Cerebellar cortex (tissue), 1 donor: Measurements from ENCODE around the gene RAB21.
A peak's percentile ranks its signal among the peaks of the same experiment; 100 is the strongest.
"Not testable (repeated sequence)": the region's sequence is repeated elsewhere in the genome, so short reads cannot be mapped to it uniquely, and the experiment has no call there.

ENCODE experiments used
- DNase-seq: peaks from one replicate; pipeline ENCODE4 v3.0.0-alpha.2; 2015; ENCODE audit warnings: low spot score

RAB21 gene

DNA sequence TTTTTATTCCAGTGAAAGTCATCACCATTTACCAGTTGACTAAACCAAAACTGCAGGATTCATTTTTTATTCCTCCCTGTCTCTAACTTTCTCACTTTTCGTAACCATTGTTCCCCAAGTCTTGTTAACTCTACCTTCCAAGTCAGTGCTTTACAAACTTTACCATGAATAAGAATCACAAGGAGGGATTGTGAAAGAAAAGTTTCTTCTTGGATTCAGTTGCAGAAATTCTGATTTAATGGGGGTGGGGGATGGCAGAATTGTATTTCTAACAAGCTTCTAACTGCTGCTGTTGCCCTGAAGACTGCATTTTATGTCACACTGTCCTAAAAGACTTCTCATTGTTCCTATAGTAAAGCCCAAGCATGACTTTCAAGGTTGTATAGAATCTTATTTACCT lies 5.0 kb upstream of the RAB21 start:
- DNase-seq, result no peak

DNA sequence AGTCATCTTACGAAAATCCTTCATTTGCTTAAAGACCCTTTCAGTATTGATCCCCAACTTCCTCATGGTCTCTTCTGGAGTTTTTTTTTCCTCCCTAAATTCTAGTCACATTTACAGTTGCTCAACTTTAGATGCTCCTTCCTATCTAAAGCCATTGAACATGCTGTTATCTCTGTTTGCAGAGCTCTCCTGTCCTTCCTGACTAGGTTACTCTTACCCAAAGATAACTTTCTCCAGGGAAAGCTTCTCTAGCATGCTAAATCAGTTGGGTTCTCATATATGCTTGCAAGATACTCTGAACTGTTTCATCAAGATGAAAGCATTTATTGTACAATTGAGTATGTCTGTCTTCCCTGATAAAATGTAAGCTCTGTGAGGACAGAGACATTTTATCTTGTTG lies 1.8 kb upstream of the RAB21 start:
- no peak for DNase-seq

DNA sequence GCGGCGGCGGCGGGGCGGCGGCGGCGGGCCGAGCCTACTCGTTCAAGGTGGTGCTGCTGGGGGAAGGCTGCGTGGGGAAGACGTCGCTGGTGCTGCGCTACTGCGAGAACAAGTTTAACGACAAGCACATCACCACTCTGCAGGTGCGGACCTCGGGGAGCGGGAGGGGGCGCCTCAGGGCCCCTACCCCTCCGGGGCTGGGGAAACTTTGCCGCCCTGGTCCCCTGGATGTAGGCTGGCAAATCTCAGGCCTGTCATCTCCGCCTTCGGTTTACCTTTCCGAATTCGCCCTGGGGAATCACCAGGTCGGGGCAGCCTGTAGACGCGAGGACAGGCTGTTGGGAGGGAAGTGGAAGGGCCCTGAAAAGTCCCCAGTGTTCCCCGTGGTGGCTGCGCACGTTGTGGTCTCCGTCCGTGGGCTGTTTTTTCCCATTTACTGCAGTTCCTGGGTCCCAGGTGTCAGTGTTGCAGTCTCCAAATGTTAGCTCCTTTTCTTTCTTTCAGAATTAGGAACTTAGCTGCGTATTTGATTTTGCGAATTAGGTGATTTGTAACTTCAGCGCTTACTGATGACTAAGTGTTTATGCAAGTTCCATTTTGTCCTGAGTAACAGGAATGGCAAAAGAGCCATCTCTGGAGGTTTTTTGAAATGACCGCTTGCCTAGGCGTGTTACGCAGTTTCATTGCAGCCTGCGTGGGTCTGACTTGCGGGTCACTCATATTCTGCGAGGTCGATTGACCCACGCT lies 656 bp downstream of the RAB21 start:
- peak; percentile 25 for DNase-seq

DNA sequence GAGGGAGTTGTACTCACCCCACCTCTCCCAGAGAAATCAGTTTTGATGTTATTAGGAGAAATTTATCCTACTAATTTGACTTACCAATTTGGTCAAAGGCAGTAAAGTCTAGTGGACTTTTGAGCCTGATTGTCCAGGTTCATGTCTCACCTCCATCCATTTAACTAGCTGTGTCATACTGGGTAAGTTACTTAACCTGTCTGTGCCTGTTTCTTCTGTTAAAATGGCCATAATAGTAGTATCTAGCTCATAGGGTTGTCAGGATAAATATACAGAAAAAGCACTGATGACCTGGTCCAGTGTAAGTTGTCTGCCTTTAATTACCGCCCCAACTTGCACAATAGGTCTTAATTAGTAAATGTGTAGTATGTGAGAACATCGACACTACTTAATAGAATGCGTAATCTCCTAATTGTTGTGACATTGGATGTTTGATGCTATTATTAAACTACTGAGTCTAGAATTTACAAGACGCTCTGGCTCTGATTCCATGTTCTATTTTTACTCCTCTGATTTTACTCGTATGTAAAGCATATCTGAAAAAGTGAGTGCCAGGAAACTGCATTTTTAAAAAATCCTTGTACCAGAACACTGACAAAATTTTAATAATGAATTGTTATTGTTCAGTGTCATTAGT lies 1.5 kb downstream of the RAB21 start:
- DNase-seq, result no peak

DNA sequence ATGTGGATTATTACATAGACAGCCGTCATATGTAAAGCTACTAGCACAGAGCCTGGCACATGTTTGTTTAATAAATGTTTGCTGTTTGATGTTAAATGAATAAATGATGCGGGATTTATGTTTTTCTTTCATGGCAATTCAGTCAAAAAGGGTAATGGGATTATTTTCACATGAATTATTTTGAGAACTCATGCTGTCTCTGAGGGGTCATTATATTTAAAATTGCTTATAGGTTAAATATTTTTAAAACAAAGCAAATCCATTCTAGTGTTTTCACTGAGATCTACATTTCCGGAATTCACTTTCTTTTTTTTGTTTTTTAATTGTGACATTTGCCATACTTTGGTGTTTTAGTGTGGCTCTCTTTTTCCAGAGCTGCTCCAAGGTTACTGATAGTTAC lies 5.3 kb downstream of the RAB21 start:
- DNase-seq, result no peak

DNA sequence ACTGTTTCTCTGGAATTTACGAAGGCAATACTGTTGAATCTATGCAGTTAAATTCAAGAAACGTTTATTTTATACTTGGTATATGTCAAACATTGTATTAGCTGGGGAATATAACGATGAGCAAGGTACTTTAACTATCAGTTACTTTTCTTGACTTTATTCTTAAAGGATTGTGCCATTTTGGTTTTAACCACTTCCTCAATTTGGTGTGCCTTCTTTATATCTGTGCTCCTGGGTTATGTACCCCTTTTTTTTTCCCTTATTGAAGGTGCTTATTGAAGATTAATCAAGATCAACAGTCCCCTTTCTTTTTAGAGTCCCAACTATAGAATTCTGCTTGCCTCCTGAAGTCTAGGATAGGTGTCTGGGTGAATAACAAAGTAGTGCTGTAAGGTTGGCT lies 5.8 kb downstream of the RAB21 start:
- no peak for DNase-seq

DNA sequence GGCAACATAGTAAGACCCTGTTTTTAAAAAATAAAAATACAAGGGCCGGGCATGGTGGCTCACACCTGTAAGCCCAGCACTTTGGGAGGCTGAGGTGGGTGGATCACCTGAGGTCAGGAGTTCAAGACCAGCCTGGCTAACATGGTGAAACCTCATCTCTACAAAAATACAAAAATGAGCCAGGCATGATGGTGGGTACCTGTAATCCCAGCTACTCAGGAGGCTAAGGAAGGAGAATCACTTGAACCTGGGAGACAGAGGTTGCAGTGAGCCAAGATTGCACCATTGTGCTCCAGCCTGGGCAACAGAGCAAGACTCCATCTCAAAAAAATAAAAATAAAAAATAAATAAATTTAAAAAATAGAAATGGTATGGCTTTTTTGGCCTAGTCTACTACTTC lies 6.7 kb downstream of the RAB21 start:
- not testable (repeated sequence) for DNase-seq

DNA sequence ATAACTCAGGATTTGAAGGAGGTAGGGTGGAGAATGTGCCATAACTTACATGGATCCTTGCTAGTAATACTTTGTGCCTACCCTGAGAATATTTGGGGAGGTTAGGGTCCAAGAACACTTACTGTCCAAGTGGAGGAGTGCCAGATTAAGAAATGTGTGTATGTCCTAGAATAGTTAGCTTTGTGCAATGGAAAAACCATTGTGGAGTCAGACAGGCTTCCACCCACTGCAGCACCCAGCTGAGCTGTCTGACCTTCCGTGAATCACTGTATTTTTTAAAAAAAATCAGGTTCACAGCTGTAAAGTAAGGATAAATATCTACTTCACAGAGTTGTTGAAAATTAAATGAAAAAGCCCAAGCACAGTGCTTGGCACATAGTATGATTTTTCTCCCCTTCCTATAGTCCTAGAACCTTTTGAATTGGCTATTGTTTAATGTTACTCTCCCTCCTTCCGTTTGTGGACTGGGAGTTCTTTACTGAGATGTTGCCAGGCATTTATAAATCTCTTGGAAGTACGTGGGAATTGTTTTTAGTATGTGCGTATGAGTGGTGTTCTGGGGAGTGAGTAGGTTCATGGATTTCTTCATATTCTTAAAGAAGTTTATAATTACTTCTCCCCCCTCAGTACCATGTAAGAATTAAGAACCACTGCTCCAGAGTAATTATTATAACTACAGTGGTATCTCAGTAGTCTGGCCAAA lies 9.2 kb downstream of the RAB21 start:
- DNase-seq, result no peak

DNA sequence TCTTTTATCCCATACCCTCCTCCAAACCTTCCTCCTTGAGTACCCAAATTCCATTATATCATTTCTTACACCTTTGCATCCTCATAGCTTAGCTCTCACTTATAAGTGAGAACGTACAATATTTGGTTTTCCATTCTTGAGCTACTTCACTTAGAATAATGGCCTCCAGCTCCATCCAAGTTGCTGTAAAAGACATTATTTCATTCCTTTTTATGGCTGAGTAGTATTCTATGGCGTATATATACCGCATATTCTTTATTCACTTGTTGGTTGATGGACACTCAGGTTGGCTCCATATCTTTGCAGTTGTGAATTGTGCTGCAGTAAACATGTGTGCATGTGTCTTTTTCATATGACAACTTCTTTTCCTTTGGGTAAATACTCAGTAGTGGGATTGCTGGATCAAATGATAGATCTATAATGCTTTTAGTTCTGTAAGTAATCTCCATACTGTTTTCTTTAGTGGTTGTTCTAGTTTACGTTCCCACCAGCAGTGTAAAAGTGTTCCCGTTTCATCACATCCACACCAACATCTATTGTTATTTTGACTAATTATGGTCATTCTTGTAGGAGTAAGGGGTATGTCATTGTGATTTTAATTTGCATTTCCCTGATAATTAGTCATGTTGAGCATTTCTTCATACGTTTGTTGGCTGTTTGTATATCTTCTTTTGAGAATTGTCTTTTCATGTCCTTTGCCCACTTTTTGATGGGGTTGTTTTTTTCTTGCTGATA lies 10.1 kb downstream of the RAB21 start:
- DNase-seq, result no peak

DNA sequence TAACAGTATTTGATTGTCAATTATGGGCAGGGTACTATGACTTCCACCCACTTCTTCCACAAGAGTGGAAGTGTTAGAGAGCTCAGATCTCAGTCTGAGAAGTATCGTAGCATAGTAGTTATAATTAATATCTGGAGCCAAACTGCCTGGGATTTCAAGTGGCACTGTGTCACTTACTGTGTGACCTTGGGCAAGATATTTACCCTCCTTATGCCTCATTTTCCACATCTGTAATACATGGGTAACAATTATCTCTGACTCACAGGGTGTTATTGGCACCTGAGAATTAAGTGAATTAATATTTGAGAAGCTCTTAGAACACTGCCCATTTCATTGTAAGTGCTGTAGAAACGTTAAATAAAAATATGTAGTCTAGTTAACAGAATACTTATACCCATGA lies 11.5 kb downstream of the RAB21 start:
- no peak for DNase-seq

DNA sequence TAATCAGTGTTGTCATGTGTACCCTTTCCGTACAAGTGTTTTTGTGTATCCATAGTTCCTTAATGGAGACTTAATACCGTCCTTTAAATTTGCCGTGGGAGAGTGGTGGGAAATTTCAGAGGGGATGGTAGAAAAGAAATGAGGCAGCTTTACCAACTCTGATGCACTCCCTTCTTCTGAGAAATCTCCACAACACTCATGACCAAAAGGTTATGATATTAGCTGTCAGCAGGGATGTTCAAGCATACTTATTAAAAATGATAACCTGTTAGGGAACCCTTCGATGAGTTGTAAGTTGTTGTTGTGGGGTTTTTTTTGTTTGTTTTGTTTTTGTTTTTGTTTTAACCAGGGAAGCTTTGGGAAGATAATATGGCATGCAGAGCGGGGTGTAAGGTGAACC lies 12.5 kb downstream of the RAB21 start:
- DNase-seq, result no peak

DNA sequence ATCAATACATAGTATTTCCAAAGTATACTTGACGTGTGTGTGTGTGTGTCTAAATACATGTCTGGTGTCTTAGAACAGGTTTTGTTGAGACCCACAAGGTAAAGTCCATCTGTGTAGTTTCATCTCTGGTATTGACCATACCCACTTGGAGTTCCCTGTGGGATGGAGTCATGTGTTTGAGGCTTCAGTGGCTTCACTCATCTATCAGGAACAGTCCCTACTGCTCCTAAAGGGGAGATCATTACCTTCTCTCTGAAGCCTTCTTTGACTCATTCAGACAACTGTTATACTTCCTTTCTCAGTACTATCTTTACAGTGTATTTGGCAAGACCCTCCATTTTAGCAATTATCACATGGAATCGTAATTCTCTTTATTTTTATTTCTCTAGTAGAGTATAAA lies 14.2 kb downstream of the RAB21 start:
- no peak for DNase-seq

DNA sequence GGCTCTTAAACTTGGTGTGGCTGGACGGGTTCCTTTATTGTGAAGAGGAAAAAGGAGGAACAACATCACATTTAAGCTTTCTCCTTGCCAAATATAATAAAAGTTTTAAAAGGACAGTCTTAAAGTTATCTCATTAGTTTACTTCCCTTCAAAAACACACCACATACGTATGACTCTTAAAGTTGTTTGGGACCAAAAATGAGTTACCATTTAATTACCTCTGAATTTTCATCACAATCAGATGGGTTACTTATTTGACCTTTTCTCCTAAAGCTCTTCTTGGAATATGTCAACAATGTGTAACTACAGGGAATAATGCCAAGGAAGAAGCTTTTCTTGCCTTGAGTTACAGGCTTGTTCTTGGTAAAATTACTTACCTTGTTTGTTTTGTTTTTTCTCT lies 16.4 kb downstream of the RAB21 start:
- DNase-seq, result no peak

DNA sequence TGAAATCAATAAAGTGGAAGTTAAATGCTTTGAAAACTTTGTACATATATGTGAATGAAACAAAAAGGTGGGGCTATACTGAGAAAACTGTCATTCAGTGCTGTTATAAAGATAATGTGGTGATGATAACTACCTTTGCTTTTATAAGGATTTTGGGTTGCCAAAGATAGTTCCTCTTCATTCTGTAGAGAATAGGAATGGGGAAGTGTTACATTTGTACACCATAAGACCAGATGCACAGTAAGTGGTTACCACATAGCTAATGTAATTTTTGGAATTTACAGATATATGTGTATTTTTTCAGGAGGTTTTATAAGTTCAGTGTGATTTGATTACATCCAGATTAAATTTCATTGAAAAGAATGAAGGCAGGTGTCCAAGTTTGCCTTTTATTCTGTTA lies 18.1 kb downstream of the RAB21 start:
- no peak for DNase-seq

DNA sequence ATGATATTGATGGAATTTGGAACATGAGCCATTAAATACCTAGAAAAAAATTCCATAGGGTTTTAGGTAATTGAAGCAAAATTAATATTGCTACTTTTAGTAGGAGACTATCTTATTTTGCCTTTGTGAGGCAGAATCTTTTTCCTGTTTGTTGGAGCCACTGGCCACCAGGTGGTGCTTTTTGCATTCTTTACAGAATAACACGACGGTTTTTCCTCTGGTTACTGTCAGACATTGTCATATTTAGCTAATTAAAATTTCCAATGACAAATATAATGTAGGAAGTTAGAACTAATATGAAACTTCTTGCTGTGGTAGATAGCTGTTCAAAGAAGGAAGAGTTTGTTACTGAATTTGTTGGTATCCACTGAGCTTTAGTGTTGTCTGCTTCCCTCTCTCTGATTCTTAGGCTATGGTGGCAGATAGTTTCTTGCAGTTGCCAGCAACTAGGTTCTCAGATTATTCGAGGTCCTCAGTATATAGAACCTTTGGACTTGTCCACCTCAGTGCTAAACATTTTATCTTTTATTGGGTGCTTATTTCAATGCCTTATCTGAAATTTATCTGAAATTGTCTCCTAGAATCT lies 25.7 kb downstream of the RAB21 start:
- DNase-seq, result peak; percentile 72

DNA sequence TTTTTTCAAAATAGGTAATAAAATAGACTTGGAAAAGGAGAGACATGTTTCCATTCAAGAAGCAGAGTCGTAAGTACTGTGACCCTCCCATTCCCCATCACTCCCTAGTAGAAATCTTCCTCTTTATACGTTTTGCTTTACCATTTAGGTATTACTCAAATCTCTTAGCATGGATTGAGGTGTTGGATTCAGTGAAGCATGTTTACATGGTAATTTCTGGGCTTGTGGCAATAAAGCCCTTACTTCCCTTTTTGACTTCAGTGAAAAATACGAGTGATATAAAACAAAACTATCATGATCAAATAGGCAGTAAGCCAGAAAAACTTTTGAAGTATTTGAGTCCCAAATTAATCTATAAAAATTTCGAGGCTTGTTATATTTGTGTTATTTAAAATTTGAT lies 27.4 kb downstream of the RAB21 start:
- no peak for DNase-seq

DNA sequence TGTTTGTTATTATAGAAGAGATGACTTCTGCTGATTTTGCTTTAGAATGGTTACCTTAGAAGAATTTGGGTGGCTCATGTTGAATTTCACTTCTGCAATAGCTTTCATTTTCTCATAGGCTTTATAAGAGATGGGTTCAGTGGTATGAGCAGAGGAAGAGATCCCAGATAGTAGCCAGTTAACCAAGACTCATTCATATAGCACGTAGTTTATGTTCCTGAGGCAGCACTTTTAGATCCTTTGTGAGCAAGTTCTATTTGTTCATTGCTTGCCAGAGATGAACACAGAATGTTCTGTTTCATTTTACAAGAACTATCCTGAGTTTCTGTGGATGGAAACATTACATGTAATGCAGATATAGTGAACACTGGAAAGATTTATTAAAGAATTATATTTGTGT lies 32.2 kb downstream of the RAB21 start:
- no peak for DNase-seq

DNA sequence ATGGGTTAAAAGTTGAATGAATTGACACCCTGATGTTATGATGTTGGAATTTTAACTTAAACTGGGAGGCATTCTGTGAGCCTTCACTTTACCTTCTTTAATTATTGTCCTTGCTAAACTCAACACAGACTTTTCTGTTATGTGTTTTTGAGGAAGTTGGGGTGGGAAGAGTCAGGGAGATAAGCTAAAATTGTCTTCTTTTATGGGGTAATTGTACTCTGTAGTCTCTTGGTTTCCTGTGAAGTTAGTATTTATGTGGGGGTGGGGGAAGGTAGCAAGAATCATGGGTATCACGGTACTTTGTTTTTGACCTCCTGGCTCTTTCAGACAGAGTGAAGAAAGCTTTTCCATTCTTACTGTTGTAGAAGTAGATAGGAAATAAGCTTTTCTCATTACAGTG lies 32.9 kb downstream of the RAB21 start:
- no peak for DNase-seq

DNA sequence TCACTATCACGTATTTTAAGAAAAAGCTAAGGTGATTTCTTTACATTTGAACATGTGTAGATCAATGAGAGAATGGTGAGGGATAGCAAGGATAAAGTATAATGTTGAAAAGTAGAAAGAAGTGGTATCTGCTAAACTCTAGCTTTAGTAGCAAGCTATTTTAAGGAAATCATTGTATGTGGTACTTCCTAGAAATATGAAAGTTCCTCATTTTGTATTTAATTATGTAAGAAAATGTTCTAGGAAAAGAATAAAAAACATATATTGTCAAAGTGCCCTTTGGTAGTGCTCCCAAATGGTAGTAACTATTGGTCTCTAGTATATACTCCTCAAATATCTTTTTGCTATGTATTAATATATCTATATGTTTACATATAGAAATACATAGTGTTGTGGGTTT lies 35.7 kb downstream of the RAB21 start:
- no peak for DNase-seq

DNA sequence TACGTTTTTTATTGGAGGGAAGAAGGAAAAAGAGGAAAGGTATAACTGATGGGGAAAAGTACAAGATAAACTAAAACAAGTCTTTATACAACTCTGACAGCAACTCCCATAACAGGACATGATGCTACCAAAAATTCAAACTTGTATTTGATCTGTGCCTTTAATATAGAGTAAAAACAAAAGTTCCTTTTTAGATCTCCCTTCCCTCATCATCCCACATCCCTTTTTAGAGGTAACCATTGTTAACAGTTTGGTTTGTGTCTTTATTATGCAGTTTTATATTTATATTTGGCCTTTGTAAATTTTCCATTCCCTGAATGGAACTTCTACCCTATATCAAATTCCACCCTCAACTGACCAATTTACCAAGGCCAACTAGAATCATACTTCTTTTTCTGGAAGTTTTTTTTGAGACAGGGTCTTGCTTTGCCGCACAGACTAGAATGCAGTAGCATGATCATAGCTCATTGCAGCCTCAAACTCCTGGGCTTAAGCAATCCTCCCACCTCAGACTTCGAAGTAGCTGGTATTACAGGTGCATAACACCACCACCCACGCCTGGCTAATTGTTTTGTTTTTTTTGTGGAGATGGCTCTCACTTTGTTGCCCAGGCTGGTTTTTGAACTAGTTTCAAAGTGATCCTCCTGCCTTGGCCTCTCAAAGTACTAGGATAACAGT lies 36.9 kb downstream of the RAB21 start:
- no peak for DNase-seq

DNA sequence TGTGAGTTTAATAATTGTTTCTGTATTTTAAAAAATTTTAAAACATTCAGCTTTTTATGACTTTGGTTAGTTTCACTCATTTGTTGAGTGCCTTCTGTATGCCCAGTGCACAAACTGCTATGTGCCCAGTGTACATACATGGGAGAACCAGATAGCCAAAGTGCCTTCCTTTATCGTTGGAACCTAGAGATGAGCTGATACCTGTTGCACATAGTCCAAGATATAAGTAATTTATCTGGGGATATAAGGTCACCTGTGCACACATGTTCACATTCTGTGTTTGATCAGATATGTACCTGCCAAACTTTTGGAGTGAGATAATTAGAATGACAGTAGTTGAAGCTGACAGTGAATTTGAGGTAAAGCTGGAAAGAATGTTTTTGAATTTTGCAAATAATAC lies 37.9 kb downstream of the RAB21 start:
- no peak for DNase-seq

DNA sequence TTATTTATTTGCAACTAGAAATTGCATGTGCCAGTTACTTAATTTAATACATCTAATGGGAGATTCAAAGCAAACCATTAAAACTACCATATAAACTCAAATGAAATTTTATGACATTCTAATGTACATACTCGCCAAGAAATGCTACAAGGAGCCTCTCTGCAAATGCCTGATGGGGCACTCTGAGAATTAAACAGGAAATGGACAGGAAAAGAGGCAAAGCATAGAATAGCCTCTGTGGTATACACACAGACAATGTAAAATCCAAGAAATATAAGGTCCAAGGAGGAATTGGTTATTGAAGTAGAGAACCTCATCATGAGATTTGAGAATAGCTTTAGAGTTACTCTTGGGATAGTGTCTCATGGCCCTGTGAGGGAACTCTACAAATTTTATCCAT lies 41.2 kb downstream of the RAB21 start:
- no peak for DNase-seq
